Heart left ventricle (tissue), 13 donors: ENCODE measurements around the gene PIM3.

Experiments
- CTCF ChIP-seq, 12 donors: fragments of 200-600 bp; sonication (generic) in 4 of 12; IDR thresholded peaks; one replicate each; pipeline versions ENCODE4 v1.5.0 to v1.8.0; 2018 to 2022; ENCODE audit warnings: antibody characterized with exemption in 12 of 12, mild to moderate bottlenecking in 5 of 12
- POLR2A ChIP-seq, 2 donors: fragments of 450-650 bp; IDR thresholded peaks; one replicate each; pipeline ENCODE4 v1.6.1; 2017; ENCODE audit warnings: antibody characterized with exemption in 2 of 2, mild to moderate bottlenecking in 2 of 2, moderate library complexity in 2 of 2
- donor health status: ischemic (EF 13 %, LVEDD 7.1; RV severe dilation, severe dysfunction).
- donor health status: DM: no; HTN: yes; CAD: no.
- donor health status: DM: no; HTN: no; CAD: no.
- donor health status: ischemic (EF 25% LVEDD 6.9; RV normal size, moderate dysfunction).
- donor health status: ischemic (EF 25% LVEDD 5.7; RV mildly dilated, moderate dysfunction).
- donor health status: ischemic (EF 35%, LVEDD 5.7; RV mildly dilated, moderate dysfunction).
- donor health status: nonischemic (EF 11% LVEDD 7.7; RV severe dilation, severe dysfunction).
- donor health status: DM: yes; HTN: yes; CAD: no.
- donor health status: PGD.
- donor health status: ischemic (EF 29% LVEDD 5.4; RV normal size, mild dysfunction).
- donor health status: nonischemic (EF 23%, LVEDD 6.1; RV moderate dilation, normal function).

GRCh38 chr22:49992921-49993648 lies 32.5 kb downstream of the PIM3 start:
- TF ChIP-seq CTCF (IDR thresholded peaks at IDR 0.05) (peak; percentile 62 to 81 (median 68)), POLR2A (IDR thresholded peaks at IDR 0.05) (no peak)
